Duodenal mucosa (tissue), 2 donors: Measurements from ENCODE around the gene RPA1.
"Not testable (repeated sequence)": the region's sequence is repeated elsewhere in the genome, so short reads cannot be mapped to it uniquely, and the experiment has no call there.

Experiments used
- H3K27ac ChIP-seq: one replicate; pipeline ENCODE4 v1.7.0; 2013; ENCODE audit warnings: low read depth, low read length
- H3K27me3 ChIP-seq, 2 donors: one replicate each; pipeline ENCODE4 v1.7.0; 2013; ENCODE audit warnings: low read length in 2 of 2, control low read depth in 1 of 2; ENCODE audit not compliant: insufficient read depth in 2 of 2, control insufficient read depth in 1 of 2
- H3K36me3 ChIP-seq, 2 donors: one replicate each; pipeline ENCODE4 v1.7.0; 2013; ENCODE audit warnings: low read length in 2 of 2, control low read depth in 1 of 2; ENCODE audit not compliant: insufficient read depth in 2 of 2, control insufficient read depth in 1 of 2
- H3K4me1 ChIP-seq, 2 donors: one replicate each; pipeline ENCODE4 v1.7.0; 2013; ENCODE audit warnings: low read length in 2 of 2, control low read depth in 1 of 2; ENCODE audit not compliant: insufficient read depth in 2 of 2, control insufficient read depth in 1 of 2
- H3K4me3 ChIP-seq, 2 donors: one replicate each; pipeline ENCODE4 v1.7.0; 2013; ENCODE audit warnings: low read length in 2 of 2, low read depth in 1 of 2
- H3K9ac ChIP-seq, 2 donors: one replicate each; pipeline ENCODE4 v1.7.0; 2013; ENCODE audit warnings: low read length in 2 of 2, low read depth in 1 of 2
- H3K9me3 ChIP-seq, 2 donors: one replicate each; pipeline ENCODE4 v1.7.0; 2013; ENCODE audit warnings: low read length in 2 of 2, control low read depth in 1 of 2; ENCODE audit not compliant: control insufficient read depth in 1 of 2

The RPA1 gene

DNA sequence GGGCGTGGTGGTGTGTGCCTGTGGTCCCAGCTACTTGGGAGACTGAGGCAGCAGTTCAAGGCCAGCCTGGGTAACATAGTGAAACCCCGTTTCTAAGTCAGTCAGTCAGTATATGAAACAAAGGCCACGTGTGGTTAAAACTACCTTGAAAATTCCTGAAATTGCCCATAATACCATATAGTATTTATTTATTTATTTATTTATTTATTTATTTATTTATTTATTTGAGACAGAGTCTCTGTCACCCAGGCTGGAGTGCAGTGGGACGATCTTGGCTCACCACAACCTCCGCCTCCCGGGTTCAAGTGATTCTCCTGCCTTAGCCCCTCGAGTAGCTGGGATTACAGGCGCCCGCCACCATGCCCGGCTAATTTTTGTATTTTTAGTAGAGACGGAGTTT is 65.7 kb downstream of the RPA1 start:
- H3K9me3 ChIP-seq, H3K4me3 ChIP-seq, H3K27ac ChIP-seq, H3K27me3 ChIP-seq, H3K4me1 ChIP-seq, H3K9ac ChIP-seq: not testable (repeated sequence)
- peaks cover 35 to 71% of the 10 kb centered on the region in 2 donors for H3K36me3 ChIP-seq

DNA sequence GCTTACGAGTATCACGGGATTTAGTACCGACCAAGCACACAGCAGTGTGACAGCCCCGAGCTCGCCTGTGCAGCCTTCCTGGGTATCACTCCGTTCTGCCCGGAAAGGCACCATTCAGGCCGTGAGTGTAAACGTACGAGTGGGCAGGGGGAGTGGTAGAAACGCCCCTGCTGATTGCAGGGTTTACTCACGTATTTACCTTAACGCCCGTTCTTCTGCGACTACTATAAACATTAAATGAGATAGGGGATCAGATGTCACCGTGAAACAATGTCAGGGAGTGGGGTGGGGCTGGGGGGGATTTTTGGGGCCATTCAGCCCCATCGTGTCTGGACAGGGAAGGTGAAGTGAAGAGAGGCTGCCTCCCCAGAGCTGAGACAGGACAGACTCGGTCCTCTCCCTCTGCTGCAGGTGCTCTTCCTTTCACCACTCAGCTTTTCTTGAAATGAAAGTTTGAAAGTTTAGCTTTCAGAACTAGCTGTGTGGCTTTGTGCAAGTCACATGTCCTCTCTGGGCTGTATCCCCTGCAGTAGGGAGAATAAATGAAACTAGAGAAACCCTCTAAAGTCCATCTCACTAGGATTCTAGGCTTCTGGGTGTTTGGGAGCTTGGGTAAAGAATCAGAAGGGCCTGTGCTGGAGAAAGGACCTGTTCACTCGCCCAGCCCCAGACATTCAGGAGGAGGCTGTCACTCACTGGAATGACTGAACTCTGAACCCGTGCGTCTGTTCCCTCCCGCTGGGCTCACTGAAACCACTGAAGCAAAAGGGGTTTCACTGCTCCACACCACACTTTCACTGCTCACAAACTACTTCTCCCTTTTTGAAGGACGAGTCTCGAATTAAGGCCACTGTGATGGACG is 66.7 kb downstream of the RPA1 start:
- Histone ChIP-seq H3K36me3 (peaks cover 35 to 62% of the 10 kb centered on the region in 2 donors), H3K27me3 (no peaks in the 10 kb centered on the region), H3K9ac (no peak overlapping the region)

GRCh38 chr17:1897105-1897656 is 67.4 kb downstream of the RPA1 start:
- Histone ChIP-seq H3K4me1 (no peaks in the 10 kb centered on the region), H3K9ac (no peak overlapping the region), H3K9me3 (no peaks in the 10 kb centered on the region), H3K27me3 (no peaks in the 10 kb centered on the region), H3K27ac (no peak overlapping the region), H3K36me3 (peaks cover 35 to 58% of the 10 kb centered on the region in 2 donors), H3K4me3 (no peak overlapping the region)

More for the DNA sequence above, 66.7 kb downstream of the RPA1 start:
- Histone ChIP-seq H3K4me1 (no peaks in the 10 kb centered on the region), H3K27ac (no peak overlapping the region), H3K4me3 (no peak overlapping the region), H3K9me3 (no peaks in the 10 kb centered on the region)

GRCh38 chr17:1898332-1898731 is 68.5 kb downstream of the RPA1 start:
- Histone ChIP-seq H3K4me1 (no peaks in the 10 kb centered on the region), H3K27me3 (no peaks in the 10 kb centered on the region), H3K9me3 (no peaks in the 10 kb centered on the region), H3K9ac (no peak overlapping the region), H3K27ac (no peak overlapping the region), H3K36me3 (peaks cover 35 to 47% of the 10 kb centered on the region in 2 donors), H3K4me3 (no peak overlapping the region)

- peaks cover 0 to under 1% of the 10 kb centered on the region in 2 donors for H3K4me1 ChIP-seq
- no peak overlapping the region for H3K27ac ChIP-seq
- no peaks in the 10 kb centered on the region for H3K9me3 ChIP-seq
- H3K9ac ChIP-seq = no peak overlapping the region
- no peaks in the 10 kb centered on the region for H3K27me3 ChIP-seq
- no peak overlapping the region for H3K4me3 ChIP-seq
- H3K36me3 ChIP-seq = peaks cover 35 to 42% of the 10 kb centered on the region in 2 donors
These were observed 69.1 kb downstream of the RPA1 start for GRCh38 chr17:1898872-1899271.

DNA sequence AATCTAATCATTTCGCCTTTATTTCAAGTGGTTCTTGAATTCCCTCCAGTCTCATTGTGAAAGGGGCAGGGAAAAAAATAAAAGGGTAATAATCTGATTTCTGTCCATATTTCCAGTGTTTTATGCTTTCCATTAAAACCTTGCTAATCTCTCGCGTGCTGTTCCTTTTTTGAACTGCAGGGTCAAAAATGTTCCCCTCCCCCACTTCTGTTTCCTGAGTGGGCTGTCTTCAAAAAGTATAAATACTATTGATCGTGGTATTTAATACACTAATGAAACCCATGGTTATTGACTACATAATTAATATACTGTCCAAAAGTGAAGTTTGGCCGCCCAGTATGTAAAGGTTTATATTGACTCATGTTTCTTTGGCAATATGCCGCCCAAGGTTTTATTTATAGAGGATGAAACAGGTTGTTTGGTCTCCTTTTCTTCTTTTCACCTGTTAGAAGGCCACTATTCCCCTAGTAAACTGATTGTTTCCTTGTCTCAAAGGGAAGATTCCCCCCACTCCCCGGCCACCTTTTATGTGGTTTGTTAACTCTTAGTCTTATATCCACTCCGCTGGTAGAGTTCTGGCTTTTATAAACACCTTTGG is 69.7 kb downstream of the RPA1 start:
- H3K9me3 ChIP-seq = no peaks in the 10 kb centered on the region
- no peak overlapping the region for H3K27ac ChIP-seq
- no peak overlapping the region for H3K9ac ChIP-seq
- peaks cover 0 to 6% of the 10 kb centered on the region in 2 donors for H3K4me1 ChIP-seq
- no peak overlapping the region for H3K4me3 ChIP-seq
- peaks cover 0 to 2% of the 10 kb centered on the region in 2 donors for H3K27me3 ChIP-seq
- peaks cover 35 to 37% of the 10 kb centered on the region in 2 donors for H3K36me3 ChIP-seq

- Histone ChIP-seq H3K9ac (no peak overlapping the region), H3K27ac (no peak overlapping the region), H3K36me3 (no peaks in the 10 kb centered on the region), H3K4me1 (peaks cover 0 to 24% of the 10 kb centered on the region in 2 donors), H3K4me3 (no peak overlapping the region), H3K27me3 (peaks cover 34 to 41% of the 10 kb centered on the region in 2 donors), H3K9me3 (no peaks in the 10 kb centered on the region)
These were observed 74.7 kb downstream of the RPA1 start for GRCh38 chr17:1904273-1905182.

- Histone ChIP-seq H3K27ac (no peak overlapping the region), H3K9me3 (no peaks in the 10 kb centered on the region), H3K27me3 (peaks cover 42 to 49% of the 10 kb centered on the region in 2 donors), H3K36me3 (no peaks in the 10 kb centered on the region), H3K4me3 (no peak overlapping the region), H3K4me1 (peaks cover 0 to 24% of the 10 kb centered on the region in 2 donors), H3K9ac (no peak overlapping the region)
These were observed 75.5 kb downstream of the RPA1 start for GRCh38 chr17:1905190-1905913.

DNA sequence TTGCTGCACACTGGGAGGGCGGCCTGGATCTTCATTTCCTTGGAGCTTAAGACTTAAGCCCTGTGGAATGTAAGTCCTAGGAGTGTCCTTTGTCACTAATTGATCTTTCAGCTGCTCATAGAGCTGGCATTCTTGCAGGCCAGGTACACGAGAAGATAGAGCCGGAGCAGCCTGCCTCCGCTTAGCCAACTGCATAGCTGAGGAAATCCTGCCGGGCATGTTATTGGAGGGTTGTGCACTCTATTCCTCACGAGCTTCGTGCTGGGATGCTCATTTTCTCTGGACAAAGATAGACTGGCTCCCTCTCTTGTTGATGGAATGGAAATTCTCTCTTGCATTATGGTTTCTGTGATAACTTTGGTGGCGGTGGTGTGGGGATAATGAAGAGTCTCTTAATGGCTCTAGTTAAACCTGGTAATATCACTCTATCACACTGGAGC is 76.9 kb downstream of the RPA1 start:
- H3K4me1 ChIP-seq = peaks cover 0 to 24% of the 10 kb centered on the region in 2 donors
- no peak overlapping the region for H3K27ac ChIP-seq
- H3K36me3 ChIP-seq = no peaks in the 10 kb centered on the region
- no peak overlapping the region for H3K9ac ChIP-seq
- H3K9me3 ChIP-seq = no peaks in the 10 kb centered on the region
- H3K4me3 ChIP-seq = no peak overlapping the region
- H3K27me3 ChIP-seq = peaks cover 44 to 51% of the 10 kb centered on the region in 2 donors
